NCI-H2107 treated with DMSO at 0.1 percent for 48 hours (cell line): ENCODE measurements around the gene IL12RB1.

Experiments
- DNase-seq: peaks from one replicate; lab custom pipeline; 2025; ENCODE audit not compliant: unreplicated experiment; lab: John Stamatoyannopoulos, UW

IL12RB1 gene

GRCh38 chr19:18013210-18014111, 73.3 kb downstream of the IL12RB1 start:
- no peak for DNase-seq

- no peak for DNase-seq
Observed at GRCh38 chr19:18010149-18010548, 76.6 kb downstream of the IL12RB1 start.

GRCh38 chr19:18009412-18010066, 77.2 kb downstream of the IL12RB1 start:
- no peak for DNase-seq
